ENCODE results near the gene EDAR. TPM values are rescaled to one million over a fixed set of nuclear protein-coding genes. Genes with fewer than 3 reads are reported as not detected.

Gene EDAR
- polyA plus RNA-seq, 1 donor (not counting 4 experiments of a cell fraction or from before 2014, with no cell fraction given): 0.21 TPM

- Histone ChIP-seq H3K36me3 (ENCODE audit: control insufficient read depth in 2 of 2, extremely low read depth in 1 of 2, insufficient read depth in 2 of 2, low read length in 2 of 2) (no peaks in the 10 kb centered on the region), H3K9ac (ENCODE audit: control insufficient read depth, extremely low read depth, insufficient read depth, low read length) (no peak overlapping the region), H3K27me3 (ENCODE audit: control insufficient read depth, extremely low read depth, insufficient read depth, low read length) (peaks cover 20% of the 10 kb centered on the region), H3K79me2 (ENCODE audit: control insufficient read depth, insufficient read depth, low read length) (no peaks in the 10 kb centered on the region), H3K9me3 (ENCODE audit: control insufficient read depth, low read depth, low read length) (no peaks in the 10 kb centered on the region), H3K4me1 (ENCODE audit: control insufficient read depth, extremely low read depth, insufficient read depth, low read length) (no peaks in the 10 kb centered on the region), H3K9me1 (ENCODE audit: control insufficient read depth, extremely low read depth, insufficient read depth, low read length) (no peaks in the 10 kb centered on the region), H3K4me2 (ENCODE audit: control insufficient read depth, extremely low read depth, insufficient read depth, low read depth, low read length) (no peak overlapping the region), H3K27ac (ENCODE audit: control insufficient read depth, insufficient read depth, low read length) (no peak overlapping the region), H4K20me1 (ENCODE audit: control insufficient read depth, extremely low read depth, insufficient read depth, low read length) (no peaks in the 10 kb centered on the region), H2AFZ (ENCODE audit: control insufficient read depth, low read length) (no peak overlapping the region), H3K4me3 (ENCODE audit: control insufficient read depth in 2 of 3, extremely low read depth in 1 of 3, insufficient read depth in 2 of 3, low read depth in 1 of 3, low read length in 3 of 3) (no peak overlapping the region)
- no peak for FAIRE-seq
- dilution Hi-C loops (cut with MboI; ENCODE audit: extremely low pct_ligation_motif_present, low sequenced_read_pairs): no loop called here
- TF ChIP-seq EZH2 (IDR thresholded peaks at IDR 0.05; ENCODE audit: low read length): no peak
- TF ChIP-seq CTCF (optimal IDR thresholded peaks at IDR 0.05 in 1 of 3, IDR thresholded peaks at IDR 0.05 in 1 of 3, conservative IDR thresholded peaks at IDR 0.05 in 1 of 3; ENCODE audit: extremely low read depth in 1 of 3, insufficient read depth in 2 of 3, low read length in 3 of 3): no peak
- no peak for DNase-seq (ENCODE audit: low read depth, low spot score)
Measured at GRCh38 chr2:108905906-108906305, 83.1 kb downstream of the EDAR start.

- DNase-seq (ENCODE audit: low read depth, low spot score): no peak
- TF ChIP-seq CTCF (optimal IDR thresholded peaks at IDR 0.05 in 1 of 3, IDR thresholded peaks at IDR 0.05 in 1 of 3, conservative IDR thresholded peaks at IDR 0.05 in 1 of 3; ENCODE audit: extremely low read depth in 1 of 3, insufficient read depth in 2 of 3, low read length in 3 of 3) (no peak), EZH2 (IDR thresholded peaks at IDR 0.05; ENCODE audit: low read length) (no peak)
- dilution Hi-C loops (cut with MboI; ENCODE audit: extremely low pct_ligation_motif_present, low sequenced_read_pairs): no loop called here
- peaks cover 14% of the 10 kb centered on the region for H3K27me3 ChIP-seq (ENCODE audit: control insufficient read depth, extremely low read depth, insufficient read depth, low read length)
- H3K36me3 ChIP-seq (ENCODE audit: control insufficient read depth in 2 of 2, extremely low read depth in 1 of 2, insufficient read depth in 2 of 2, low read length in 2 of 2): no peaks in the 10 kb centered on the region
- H3K4me1 ChIP-seq (ENCODE audit: control insufficient read depth, extremely low read depth, insufficient read depth, low read length): no peaks in the 10 kb centered on the region
- H3K27ac ChIP-seq (ENCODE audit: control insufficient read depth, insufficient read depth, low read length): no peak overlapping the region
- H3K9me1 ChIP-seq (ENCODE audit: control insufficient read depth, extremely low read depth, insufficient read depth, low read length): no peaks in the 10 kb centered on the region
- no peaks in the 10 kb centered on the region for H3K79me2 ChIP-seq (ENCODE audit: control insufficient read depth, insufficient read depth, low read length)
- H4K20me1 ChIP-seq (ENCODE audit: control insufficient read depth, extremely low read depth, insufficient read depth, low read length): no peaks in the 10 kb centered on the region
- H3K9ac ChIP-seq (ENCODE audit: control insufficient read depth, extremely low read depth, insufficient read depth, low read length): no peak overlapping the region
- no peak for FAIRE-seq
- no peak overlapping the region for H2AFZ ChIP-seq (ENCODE audit: control insufficient read depth, low read length)
- H3K4me2 ChIP-seq (ENCODE audit: control insufficient read depth, extremely low read depth, insufficient read depth, low read depth, low read length): no peak overlapping the region
- no peaks in the 10 kb centered on the region for H3K9me3 ChIP-seq (ENCODE audit: control insufficient read depth, low read depth, low read length)
- no peak overlapping the region for H3K4me3 ChIP-seq (ENCODE audit: control insufficient read depth in 2 of 3, extremely low read depth in 1 of 3, insufficient read depth in 2 of 3, low read depth in 1 of 3, low read length in 3 of 3)
Measured at GRCh38 chr2:108905176-108905575, 83.8 kb downstream of the EDAR start.
